ENCODE data around the gene XCL2. TPM values are rescaled to one million over a fixed set of nuclear protein-coding genes. Genes with fewer than 3 reads are reported as not detected.

The XCL2 gene
- total and polyA plus RNA-seq, 10 of the 15 experiments (the other 5 are each of a cell fraction or from before 2014, with no cell fraction given), result 0.50 to 299 (median 4.8) TPM

DNA sequence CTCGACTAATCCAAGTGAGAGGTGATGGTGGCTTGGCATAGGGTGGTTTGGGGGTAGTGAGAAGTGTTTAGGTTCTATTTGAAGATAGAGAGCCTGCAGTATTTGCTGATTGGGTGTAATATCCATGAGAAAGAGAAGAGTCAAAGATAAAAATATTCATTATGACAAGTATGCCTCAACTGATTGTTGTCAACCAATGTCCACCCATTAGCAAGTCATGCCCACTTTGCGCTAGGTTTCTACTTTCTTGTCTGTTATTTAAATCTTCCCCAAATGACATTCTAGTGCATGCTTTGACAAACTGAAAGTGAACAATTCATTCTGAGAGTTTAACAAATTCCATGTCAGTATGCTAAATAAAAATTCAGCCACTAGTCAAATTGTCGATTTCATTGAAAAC lies 28.8 kb upstream of the XCL2 start (continued):
- TF ChIP-seq SMAD5 (IDR thresholded peaks at IDR 0.05; ENCODE audit: low read depth), result no peak
- TF ChIP-seq IKZF2 (IDR thresholded peaks at IDR 0.05), result peak in 1 of 2 experiments; percentile 47; a peak in 1 of 4 replicates
- TF ChIP-seq, protein P1, sequence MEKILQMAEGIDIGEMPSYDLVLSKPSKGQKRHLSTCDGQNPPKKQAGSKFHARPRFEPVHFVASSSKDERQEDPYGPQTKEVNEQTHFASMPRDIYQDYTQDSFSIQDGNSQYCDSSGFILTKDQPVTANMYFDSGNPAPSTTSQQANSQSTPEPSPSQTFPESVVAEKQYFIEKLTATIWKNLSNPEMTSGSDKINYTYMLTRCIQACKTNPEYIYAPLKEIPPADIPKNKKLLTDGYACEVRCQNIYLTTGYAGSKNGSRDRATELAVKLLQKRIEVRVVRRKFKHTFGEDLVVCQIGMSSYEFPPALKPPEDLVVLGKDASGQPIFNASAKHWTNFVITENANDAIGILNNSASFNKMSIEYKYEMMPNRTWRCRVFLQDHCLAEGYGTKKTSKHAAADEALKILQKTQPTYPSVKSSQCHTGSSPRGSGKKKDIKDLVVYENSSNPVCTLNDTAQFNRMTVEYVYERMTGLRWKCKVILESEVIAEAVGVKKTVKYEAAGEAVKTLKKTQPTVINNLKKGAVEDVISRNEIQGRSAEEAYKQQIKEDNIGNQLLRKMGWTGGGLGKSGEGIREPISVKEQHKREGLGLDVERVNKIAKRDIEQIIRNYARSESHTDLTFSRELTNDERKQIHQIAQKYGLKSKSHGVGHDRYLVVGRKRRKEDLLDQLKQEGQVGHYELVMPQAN (conservative IDR thresholded peaks at IDR 0.05), result no peak
- TF ChIP-seq TAF1 (IDR thresholded peaks at IDR 0.05; ENCODE audit: borderline replicate concordance, low read depth, low read length), result no peak
- no peak for TF ChIP-seq RFX5 (IDR thresholded peaks at IDR 0.05; ENCODE audit: low read depth, low read length)
- no peak for TF ChIP-seq SMC3 (IDR thresholded peaks at IDR 0.05; ENCODE audit: borderline replicate concordance, low read length)
- TF ChIP-seq NFYB (IDR thresholded peaks at IDR 0.05; ENCODE audit: insufficient read depth, low read depth, low read length), result peak; percentile 82
- TF ChIP-seq NFYA (IDR thresholded peaks at IDR 0.05; ENCODE audit: borderline replicate concordance, low read depth, low read length), result no peak
- no peak for TF ChIP-seq FOS (IDR thresholded peaks at IDR 0.05; ENCODE audit: borderline replicate concordance, extremely low read depth, insufficient read length)
- TF ChIP-seq ZZZ3 (IDR thresholded peaks at IDR 0.05; ENCODE audit: control insufficient read depth, insufficient read length, low read depth), result no peak
- TF ChIP-seq, protein P2, sequence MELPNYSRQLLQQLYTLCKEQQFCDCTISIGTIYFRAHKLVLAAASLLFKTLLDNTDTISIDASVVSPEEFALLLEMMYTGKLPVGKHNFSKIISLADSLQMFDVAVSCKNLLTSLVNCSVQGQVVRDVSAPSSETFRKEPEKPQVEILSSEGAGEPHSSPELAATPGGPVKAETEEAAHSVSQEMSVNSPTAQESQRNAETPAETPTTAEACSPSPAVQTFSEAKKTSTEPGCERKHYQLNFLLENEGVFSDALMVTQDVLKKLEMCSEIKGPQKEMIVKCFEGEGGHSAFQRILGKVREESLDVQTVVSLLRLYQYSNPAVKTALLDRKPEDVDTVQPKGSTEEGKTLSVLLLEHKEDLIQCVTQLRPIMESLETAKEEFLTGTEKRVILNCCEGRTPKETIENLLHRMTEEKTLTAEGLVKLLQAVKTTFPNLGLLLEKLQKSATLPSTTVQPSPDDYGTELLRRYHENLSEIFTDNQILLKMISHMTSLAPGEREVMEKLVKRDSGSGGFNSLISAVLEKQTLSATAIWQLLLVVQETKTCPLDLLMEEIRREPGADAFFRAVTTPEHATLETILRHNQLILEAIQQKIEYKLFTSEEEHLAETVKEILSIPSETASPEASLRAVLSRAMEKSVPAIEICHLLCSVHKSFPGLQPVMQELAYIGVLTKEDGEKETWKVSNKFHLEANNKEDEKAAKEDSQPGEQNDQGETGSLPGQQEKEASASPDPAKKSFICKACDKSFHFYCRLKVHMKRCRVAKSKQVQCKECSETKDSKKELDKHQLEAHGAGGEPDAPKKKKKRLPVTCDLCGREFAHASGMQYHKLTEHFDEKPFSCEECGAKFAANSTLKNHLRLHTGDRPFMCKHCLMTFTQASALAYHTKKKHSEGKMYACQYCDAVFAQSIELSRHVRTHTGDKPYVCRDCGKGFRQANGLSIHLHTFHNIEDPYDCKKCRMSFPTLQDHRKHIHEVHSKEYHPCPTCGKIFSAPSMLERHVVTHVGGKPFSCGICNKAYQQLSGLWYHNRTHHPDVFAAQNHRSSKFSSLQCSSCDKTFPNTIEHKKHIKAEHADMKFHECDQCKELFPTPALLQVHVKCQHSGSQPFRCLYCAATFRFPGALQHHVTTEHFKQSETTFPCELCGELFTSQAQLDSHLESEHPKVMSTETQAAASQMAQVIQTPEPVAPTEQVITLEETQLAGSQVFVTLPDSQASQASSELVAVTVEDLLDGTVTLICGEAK (IDR thresholded peaks at IDR 0.05; ENCODE audit: borderline replicate concordance), result no peak
- TF ChIP-seq PAX5 (IDR thresholded peaks at IDR 0.05; ENCODE audit: borderline replicate concordance, low read depth, low read length), result no peak
- TF ChIP-seq, protein P3, sequence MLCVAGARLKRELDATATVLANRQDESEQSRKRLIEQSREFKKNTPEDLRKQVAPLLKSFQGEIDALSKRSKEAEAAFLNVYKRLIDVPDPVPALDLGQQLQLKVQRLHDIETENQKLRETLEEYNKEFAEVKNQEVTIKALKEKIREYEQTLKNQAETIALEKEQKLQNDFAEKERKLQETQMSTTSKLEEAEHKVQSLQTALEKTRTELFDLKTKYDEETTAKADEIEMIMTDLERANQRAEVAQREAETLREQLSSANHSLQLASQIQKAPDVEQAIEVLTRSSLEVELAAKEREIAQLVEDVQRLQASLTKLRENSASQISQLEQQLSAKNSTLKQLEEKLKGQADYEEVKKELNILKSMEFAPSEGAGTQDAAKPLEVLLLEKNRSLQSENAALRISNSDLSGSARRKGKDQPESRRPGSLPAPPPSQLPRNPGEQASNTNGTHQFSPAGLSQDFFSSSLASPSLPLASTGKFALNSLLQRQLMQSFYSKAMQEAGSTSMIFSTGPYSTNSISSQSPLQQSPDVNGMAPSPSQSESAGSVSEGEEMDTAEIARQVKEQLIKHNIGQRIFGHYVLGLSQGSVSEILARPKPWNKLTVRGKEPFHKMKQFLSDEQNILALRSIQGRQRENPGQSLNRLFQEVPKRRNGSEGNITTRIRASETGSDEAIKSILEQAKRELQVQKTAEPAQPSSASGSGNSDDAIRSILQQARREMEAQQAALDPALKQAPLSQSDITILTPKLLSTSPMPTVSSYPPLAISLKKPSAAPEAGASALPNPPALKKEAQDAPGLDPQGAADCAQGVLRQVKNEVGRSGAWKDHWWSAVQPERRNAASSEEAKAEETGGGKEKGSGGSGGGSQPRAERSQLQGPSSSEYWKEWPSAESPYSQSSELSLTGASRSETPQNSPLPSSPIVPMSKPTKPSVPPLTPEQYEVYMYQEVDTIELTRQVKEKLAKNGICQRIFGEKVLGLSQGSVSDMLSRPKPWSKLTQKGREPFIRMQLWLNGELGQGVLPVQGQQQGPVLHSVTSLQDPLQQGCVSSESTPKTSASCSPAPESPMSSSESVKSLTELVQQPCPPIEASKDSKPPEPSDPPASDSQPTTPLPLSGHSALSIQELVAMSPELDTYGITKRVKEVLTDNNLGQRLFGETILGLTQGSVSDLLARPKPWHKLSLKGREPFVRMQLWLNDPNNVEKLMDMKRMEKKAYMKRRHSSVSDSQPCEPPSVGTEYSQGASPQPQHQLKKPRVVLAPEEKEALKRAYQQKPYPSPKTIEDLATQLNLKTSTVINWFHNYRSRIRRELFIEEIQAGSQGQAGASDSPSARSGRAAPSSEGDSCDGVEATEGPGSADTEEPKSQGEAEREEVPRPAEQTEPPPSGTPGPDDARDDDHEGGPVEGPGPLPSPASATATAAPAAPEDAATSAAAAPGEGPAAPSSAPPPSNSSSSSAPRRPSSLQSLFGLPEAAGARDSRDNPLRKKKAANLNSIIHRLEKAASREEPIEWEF (IDR thresholded peaks at IDR 0.05; ENCODE audit: insufficient replicate concordance, low read depth, low read length), result no peak
- TF ChIP-seq, protein P4, sequence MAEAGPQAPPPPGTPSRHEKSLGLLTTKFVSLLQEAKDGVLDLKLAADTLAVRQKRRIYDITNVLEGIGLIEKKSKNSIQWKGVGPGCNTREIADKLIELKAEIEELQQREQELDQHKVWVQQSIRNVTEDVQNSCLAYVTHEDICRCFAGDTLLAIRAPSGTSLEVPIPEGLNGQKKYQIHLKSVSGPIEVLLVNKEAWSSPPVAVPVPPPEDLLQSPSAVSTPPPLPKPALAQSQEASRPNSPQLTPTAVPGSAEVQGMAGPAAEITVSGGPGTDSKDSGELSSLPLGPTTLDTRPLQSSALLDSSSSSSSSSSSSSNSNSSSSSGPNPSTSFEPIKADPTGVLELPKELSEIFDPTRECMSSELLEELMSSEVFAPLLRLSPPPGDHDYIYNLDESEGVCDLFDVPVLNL (IDR thresholded peaks at IDR 0.05; ENCODE audit: low read depth, low read length), result no peak
- no peak for TF ChIP-seq TBL1XR1 (IDR thresholded peaks at IDR 0.05; ENCODE audit: low read depth, low read length)
- no peak for TF ChIP-seq ETV6 (conservative IDR thresholded peaks at IDR 0.05 in 1 of 2, IDR thresholded peaks at IDR 0.05 in 1 of 2; ENCODE audit: borderline replicate concordance in 1 of 2, low read depth in 1 of 2)
- TF ChIP-seq JUNB (IDR thresholded peaks at IDR 0.05), result peak; percentile 38; the same call in 1 of the 2 replicates
